SH-SY5Y (cell line): Measurements from ENCODE around the gene CACNA1E.

Source experiments
- GATA2 ChIP-seq: IDR thresholded peaks from 2 replicates; pipeline ENCODE4 v1.6.1; 2011; ENCODE audit warnings: mild to moderate bottlenecking, low read depth, low read length
- GATA3 ChIP-seq: IDR thresholded peaks from 2 replicates; pipeline ENCODE4 v1.6.1; 2011; ENCODE audit warnings: low read depth, mild to moderate bottlenecking, low read length, moderate library complexity

DNA sequence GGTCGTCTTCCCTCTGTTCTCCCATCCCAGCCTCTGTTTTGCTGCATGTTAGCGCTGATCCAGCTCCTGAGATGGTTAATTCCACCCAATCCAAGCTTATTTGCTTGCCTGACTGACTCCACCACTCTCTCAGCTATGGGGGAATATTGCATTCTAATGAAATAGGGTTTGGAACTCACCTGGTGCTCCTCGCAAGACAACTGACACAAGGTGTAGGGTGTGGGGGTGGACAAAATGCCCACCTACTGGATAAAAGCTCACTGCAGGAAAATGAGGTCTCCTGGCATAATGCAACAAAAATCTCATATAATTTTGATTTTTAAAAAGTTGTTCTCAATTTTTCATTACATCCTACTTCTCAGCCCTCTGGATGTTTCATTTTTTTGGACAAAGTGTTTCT is 319.1 kb downstream of the CACNA1E start:
- TF ChIP-seq GATA3 (no peak), GATA2 (no peak)
